ENCODE data around the gene MGAT3.
A peak's percentile ranks its signal among the peaks of the same experiment; 100 is the strongest.

MGAT3 gene

DNA sequence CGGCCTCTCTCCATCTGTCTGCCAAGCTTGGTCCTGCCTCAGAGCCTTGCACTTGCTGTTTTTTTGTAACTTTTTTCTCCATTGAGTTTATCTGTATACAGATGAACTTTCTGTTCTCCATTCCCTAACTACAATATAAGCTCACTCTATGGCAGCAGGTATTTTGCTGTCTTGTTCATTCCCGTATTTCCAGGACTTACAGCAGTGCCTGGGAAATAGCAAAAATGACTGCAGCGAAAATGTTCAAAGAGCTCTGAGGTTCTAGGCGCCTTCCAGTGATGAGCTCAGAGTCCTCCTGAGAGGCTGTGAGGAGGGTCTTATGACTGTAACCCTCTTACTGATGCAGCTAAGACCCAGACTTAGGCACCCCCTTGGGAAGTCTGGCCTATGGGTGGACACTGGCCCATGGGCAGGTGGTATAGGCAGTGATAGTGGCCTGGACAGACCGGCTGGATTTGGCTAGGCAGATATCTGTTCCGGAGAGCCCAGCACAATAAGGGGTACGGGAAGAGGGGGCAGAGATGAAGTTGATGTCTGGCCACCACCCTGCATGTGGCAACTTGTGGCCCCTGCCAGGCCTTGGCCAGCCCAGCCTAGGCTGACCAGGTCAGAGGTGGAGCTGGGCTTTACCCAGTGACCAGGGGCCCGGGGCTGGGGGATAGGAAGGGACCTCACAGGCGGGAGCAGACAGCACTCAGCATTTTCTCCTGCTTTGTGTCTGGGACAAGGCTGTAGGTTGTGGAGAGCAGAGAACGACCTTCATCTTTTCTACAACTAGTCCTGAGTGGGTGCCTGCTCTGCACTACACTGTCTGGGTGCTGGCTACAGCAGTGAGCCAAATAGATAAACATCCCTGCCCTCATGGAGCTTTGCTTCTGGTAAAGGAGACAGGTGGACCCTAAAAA is 68.2 kb downstream of the MGAT3 start:
- in situ Hi-C loops (cut with HindIII; ENCODE audit: low sequenced_read_pairs) = no loop called here
- no peak for DNase-seq (ENCODE audit: low read depth)
- no peak overlapping the region for H3K4me3 ChIP-seq (ENCODE audit: low read depth, low read length)
- TF ChIP-seq, protein P1, sequence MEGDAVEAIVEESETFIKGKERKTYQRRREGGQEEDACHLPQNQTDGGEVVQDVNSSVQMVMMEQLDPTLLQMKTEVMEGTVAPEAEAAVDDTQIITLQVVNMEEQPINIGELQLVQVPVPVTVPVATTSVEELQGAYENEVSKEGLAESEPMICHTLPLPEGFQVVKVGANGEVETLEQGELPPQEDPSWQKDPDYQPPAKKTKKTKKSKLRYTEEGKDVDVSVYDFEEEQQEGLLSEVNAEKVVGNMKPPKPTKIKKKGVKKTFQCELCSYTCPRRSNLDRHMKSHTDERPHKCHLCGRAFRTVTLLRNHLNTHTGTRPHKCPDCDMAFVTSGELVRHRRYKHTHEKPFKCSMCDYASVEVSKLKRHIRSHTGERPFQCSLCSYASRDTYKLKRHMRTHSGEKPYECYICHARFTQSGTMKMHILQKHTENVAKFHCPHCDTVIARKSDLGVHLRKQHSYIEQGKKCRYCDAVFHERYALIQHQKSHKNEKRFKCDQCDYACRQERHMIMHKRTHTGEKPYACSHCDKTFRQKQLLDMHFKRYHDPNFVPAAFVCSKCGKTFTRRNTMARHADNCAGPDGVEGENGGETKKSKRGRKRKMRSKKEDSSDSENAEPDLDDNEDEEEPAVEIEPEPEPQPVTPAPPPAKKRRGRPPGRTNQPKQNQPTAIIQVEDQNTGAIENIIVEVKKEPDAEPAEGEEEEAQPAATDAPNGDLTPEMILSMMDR (IDR thresholded peaks at IDR 0.05; ENCODE audit: low read depth, low read length, missing control alignments) = no peak

DNA sequence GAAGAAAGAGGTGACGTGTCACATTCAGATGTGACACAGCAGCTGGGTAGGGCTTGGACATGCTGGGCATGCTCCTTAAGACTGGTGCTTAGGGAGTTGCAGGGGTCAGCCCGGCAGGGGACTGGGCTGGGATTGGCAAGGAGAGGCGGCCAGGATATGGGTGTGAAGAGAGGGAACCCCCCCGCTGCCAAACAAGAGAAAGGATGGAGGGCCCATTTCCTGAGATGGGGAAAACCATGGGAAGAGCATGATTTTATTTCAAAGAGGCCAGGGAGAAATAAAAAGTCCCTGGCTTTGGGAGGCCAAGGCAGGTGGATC is 68.8 kb downstream of the MGAT3 start:
- in situ Hi-C loops (cut with HindIII; ENCODE audit: low sequenced_read_pairs) = no loop called here
- TF ChIP-seq, protein P1 (IDR thresholded peaks at IDR 0.05; ENCODE audit: low read depth, low read length, missing control alignments) = no peak
- H3K4me3 ChIP-seq (ENCODE audit: low read depth, low read length) = no peak overlapping the region
- DNase-seq (ENCODE audit: low read depth) = no peak

- in situ Hi-C loops (cut with HindIII; ENCODE audit: low sequenced_read_pairs) = no loop called here
- TF ChIP-seq, protein P1 (IDR thresholded peaks at IDR 0.05; ENCODE audit: low read depth, low read length, missing control alignments) = no peak
- H3K4me3 ChIP-seq (ENCODE audit: low read depth, low read length) = no peak overlapping the region
- DNase-seq (ENCODE audit: low read depth) = no peak
Measured at GRCh38 chr22:39526736-39527171, 69.9 kb downstream of the MGAT3 start.

- in situ Hi-C loops (cut with HindIII; ENCODE audit: low sequenced_read_pairs) = no loop called here
- no peak overlapping the region for H3K4me3 ChIP-seq (ENCODE audit: low read depth, low read length)
- TF ChIP-seq, protein P1 (IDR thresholded peaks at IDR 0.05; ENCODE audit: low read depth, low read length, missing control alignments) = no peak
- DNase-seq (ENCODE audit: low read depth) = no peak
Measured at GRCh38 chr22:39527481-39527961, 70.7 kb downstream of the MGAT3 start.

GRCh38 chr22:39528080-39528661 is 71.4 kb downstream of the MGAT3 start:
- in situ Hi-C loops (cut with HindIII; ENCODE audit: low sequenced_read_pairs) = no loop called here
- no peak overlapping the region for H3K4me3 ChIP-seq (ENCODE audit: low read depth, low read length)
- no peak for DNase-seq (ENCODE audit: low read depth)
- TF ChIP-seq, protein P1 (IDR thresholded peaks at IDR 0.05; ENCODE audit: low read depth, low read length, missing control alignments) = no peak

- TF ChIP-seq, protein P1 (IDR thresholded peaks at IDR 0.05; ENCODE audit: low read depth, low read length, missing control alignments) = peak; percentile 99
- in situ Hi-C loops (cut with HindIII; ENCODE audit: low sequenced_read_pairs) = no loop called here
- peak; percentile 85 for DNase-seq (ENCODE audit: low read depth)
- no peak overlapping the region for H3K4me3 ChIP-seq (ENCODE audit: low read depth, low read length)
Measured at GRCh38 chr22:39528681-39529486, 72.1 kb downstream of the MGAT3 start.

All from astrocyte of the cerebellum (primary cell).